Right ventricle myocardium superior (tissue), 1 donor: ENCODE measurements around the gene BUB1. TPM values are rescaled to one million over a fixed set of nuclear protein-coding genes. Genes with fewer than 3 reads are reported as not detected.
A peak's percentile ranks its signal among the peaks of the same experiment; 100 is the strongest.
"Not testable (repeated sequence)": the region's sequence is repeated elsewhere in the genome, so short reads cannot be mapped to it uniquely, and the experiment has no call there.

Source experiments
- ATAC-seq: fragments of 200-7000 bp; cut with Tn5 transposase; one replicate; pipeline ENCODE4 v1.9.1; 2020; ENCODE audit warnings: mild to moderate bottlenecking; ENCODE audit not compliant: poor library complexity
- DNase-seq: peaks from one replicate; pipeline ENCODE4 v3.0.0-alpha.2; 2020
- intact Hi-C: fragments of 100-400 bp; cut with DNase I; formaldehyde crosslinking; loops from one replicate; pipeline ENCODE4 v1.11.2; 2022
- long read RNA-seq: library from polyadenylated mRNA; unstranded; transcript quantifications from one replicate; pipeline ENCODE4 v2.0.0, GENCODE V29; 2021
- total RNA-seq: library from RNA; stranded (reverse); fragmentation: NEBNext Ultra II Directional; extraction: Animal tissue kit (Norgen Biotek cat#: 25700); gene quantifications from one replicate; pipeline ENCODE4 v1.2.1, GENCODE V29; 2021
- donor health status: DM: no; HTN: yes; CAD: no; lungs with severe emphysema.

The BUB1 gene
- total RNA-seq: 0.65 TPM
- long read RNA-seq, partial matches to known transcripts: 0 of 1 reads
- long read RNA-seq, other reads (novel, unspliced or antisense): 0 of 1 reads

DNA sequence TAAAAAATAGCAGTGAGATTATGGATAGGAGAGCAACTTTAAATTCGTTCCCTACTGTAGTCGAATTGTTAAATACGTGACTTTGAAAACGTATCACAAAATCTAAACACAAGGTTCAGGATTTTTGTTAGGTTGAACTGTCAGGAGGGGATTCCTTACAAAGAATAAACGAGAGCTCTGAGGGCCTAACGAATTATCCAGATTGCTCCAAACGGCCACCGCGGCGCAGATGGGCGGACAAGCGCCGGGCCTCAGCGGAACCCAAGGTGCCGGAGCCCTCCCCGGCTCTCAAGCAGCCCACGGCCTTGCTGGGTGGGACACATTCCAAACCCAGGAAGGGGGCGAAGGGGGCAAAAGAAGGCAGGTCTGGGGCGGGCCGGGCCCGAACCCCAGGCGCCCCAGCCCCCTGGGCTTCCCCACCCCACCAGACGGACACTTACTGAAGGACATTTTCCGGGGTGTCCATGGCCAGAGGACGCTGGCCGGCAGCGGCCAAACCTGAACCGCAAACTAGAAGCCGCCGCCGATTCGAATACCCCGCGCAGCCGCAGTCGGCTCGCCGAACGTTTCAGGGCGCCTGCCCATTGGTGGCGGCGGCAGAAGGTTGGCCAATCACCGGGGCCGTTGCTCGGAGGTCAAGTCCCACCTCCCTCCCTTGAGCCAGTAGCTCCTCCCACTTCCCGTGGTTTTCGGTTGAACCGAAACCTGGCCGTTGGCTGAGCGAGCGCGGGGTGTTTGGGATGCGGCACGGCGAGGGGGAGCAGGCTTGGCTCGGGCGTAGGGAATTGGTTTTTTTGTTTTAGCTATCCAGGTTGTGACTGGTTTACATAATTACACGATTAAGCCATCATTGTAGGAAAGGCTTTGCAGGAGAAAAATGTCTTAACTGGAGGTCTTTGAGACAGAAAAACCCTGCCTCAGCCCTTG lies at the start of gene BUB1:
BUB1 (minus strand) TSS at position 534 of the 927 bp plus-strand sequence; CDS start at position 466, 68 bp downstream.
- DNase-seq (peak; percentile 98), ATAC-seq (peak; percentile 100)
- intact Hi-C loops: no loop called here

DNA sequence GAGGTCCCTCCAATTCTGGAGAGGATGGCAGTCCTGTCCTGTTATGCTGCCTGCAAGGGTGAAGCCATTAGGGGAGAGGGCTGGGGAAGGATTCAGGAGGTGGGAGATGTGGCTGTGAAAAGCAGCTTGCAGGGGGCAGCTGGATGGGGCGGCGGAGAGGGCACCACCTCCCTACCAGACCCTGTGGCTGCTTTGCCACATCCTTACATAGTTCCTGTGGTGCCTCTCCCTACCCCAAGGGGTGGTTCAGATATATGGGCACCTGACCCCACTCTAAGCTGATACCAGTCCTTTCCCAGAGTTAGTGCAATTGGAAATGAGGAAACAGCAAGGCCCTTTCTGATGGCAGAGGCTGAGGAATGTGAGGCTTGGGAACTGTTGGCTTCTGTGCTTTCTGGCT lies 48.4 kb upstream of the BUB1 start:
- DNase-seq: no peak
- intact Hi-C loops: no loop called here
- no peak for ATAC-seq

DNA sequence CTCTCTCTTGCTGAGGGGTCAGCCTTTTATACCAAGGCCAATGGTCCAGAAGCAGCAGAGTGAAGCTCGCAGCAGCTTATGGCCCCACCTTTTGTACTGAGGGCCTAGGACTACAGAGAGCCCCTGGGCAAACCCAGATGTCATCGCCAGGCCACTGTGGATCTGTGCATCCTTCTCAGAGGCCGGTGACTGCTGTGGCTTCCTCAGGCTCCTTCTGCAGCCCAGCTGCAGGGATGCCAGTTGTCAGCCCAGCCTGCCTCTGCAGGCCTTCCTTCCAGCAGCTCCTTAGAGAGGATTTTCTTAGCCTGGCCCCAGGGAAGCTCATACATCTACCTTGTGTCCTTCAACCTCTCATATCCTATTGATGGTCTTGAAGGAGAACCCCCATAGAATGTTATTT lies 48.0 kb upstream of the BUB1 start:
- ATAC-seq: no peak
- DNase-seq: no peak
- intact Hi-C loops: no loop called here

DNA sequence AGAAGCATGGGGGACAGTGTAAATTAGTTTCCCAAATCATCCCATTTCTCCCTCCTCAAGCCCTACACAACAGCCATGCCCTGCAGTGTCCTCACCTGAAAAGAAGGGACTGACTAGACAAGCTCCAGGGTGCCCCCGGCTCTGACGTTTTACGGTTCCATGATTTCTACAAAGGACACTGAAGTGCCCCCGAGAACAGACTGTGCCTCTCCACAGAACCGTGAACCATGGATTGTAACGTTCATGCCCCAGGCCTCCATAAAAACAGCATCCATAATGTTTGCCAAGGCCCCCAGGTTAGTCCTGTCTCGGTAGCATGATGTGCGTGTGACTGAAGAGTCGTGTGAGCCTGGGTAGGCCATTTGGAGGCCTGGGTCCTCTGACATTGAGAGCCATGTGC lies 47.5 kb upstream of the BUB1 start:
- intact Hi-C loops: no loop called here
- DNase-seq (no peak), ATAC-seq (no peak)

DNA sequence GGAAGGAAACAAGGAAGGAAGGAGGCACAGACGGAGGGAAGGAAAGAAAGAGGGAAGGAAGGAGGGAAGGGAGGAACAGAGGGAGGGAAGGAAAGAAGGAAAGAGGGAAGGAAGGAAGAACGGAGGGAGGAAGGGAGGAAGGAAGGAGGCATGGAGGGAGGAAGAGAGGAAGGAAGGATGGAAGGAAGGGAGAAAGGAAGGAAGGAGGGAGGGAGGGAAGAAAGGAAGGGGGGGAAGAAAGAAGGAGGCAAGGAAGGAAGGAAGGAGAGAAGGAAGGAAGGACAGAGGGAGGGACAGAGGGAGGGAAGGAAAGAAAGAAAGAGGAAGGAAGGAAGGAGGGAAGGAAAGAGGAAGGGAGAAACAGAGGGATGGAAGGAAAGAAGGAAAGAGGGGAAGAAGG lies 47.0 kb upstream of the BUB1 start:
- intact Hi-C loops: no loop called here
- DNase-seq: no peak

DNA sequence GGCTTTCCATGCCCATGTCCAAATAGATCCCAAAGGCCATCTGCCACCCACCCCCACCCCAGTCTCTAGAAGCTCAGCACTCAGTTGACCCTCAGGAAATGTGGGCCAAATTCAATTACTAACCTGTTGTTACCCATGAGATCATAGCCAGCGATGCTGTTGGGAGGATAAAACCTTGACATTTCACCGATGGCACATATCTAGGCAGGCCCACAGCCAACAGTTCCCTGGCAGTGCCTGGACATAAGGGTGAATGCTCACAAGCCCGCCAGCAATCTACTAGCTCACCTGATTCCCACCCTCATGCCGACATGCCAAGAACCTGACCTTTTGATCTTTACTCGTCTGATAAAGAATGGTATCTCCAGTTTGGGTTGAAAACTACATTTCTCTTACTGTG lies 42.7 kb upstream of the BUB1 start:
- DNase-seq: no peak
- intact Hi-C loops: no loop called here
- peak; percentile 70 for ATAC-seq

More for the DNA sequence above, 47.0 kb upstream of the BUB1 start:
- ATAC-seq: no peak

DNA sequence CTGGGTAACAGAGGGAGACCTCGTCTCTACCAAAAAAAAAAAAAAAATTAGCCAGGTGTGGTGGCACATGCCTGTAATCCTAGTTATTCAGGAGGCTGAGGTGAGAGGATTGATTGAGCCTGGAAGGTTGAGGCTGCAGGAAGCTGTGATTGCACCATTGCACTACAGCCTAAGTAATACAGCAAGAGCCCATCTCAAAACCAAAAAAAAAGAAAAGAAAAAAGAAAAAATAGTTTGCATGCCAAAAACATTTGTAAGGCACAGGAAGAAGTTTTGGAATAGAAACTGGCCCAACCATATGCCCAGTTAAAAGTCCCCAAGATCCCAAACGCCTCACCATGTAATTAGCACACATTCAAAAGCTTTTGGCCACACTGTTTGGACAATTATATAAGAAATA lies 41.1 kb upstream of the BUB1 start:
- no peak for ATAC-seq
- DNase-seq: no peak
- intact Hi-C loops: no loop called here

DNA sequence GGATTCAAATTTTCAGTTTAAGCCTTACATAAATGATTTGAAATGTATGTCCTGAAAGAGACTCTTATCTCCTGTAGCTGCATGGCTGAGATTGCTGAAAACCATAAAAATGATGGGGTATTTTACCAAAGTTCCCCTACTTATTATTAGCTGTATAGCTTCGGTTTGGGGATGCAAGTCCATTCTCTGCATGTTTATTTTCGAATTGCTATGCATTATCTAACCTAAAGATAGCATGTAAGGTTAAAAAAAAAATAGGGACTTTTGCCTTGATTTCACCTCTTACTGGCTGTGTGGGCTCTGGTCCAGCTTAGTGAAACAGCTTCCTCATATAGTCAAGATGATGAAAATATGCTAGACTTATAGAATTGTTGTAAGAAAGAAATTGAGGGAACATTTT lies 40.5 kb upstream of the BUB1 start:
- no peak for DNase-seq
- intact Hi-C loops: no loop called here
- ATAC-seq: no peak

DNA sequence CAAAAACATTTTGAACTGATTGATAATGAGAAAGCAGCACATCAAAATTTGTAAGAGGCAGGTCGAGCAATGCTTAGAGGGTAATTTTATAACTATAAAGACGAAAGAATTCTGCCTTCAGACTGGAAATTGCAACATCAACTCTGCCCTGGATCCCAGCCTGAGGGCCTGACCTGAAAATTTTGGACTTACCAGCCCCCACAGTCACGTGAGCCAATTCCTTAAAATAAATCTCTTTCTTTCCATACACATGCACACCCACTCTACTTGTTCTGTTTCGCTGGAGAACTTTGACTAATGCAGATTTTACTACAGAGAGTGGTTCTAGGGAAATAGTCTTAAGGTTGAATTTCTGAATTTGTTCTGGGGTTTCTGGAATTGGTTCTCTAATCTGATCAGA lies 39.9 kb upstream of the BUB1 start:
- ATAC-seq (peak; percentile 73), DNase-seq (no peak)
- intact Hi-C loops: no loop called here

DNA sequence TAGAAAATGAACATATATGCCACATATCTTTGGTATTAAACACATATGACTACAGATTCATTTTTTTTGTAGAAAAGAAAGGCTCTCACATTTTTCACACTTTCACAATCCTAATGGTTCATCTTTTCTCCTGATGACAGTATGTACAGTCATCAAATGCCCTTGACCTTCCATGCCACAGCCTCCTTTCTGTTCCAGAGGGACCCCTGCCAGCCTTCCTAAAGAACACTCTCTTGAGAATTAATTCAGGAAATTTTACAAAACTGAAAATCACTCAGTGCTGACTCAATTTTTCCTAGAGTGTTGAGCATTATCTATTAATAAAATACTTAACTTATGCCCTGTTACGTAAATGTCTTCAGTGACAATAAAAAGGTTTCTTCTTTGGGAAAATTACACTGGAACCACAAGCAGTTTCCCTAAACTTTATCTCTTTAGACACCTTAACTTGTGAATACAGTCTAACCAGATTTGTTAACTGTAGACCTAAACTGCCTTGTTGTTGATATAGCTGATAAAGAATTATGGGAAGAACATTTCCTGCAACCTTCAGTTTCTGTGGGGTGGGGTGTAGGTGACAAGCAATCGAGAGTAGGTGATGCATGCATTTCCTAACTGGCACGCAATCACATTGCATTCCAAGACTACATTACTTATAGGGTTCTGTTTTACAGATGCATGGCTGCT lies 39.2 kb upstream of the BUB1 start:
- DNase-seq (no peak), ATAC-seq (no peak)
- intact Hi-C loops: no loop called here

DNA sequence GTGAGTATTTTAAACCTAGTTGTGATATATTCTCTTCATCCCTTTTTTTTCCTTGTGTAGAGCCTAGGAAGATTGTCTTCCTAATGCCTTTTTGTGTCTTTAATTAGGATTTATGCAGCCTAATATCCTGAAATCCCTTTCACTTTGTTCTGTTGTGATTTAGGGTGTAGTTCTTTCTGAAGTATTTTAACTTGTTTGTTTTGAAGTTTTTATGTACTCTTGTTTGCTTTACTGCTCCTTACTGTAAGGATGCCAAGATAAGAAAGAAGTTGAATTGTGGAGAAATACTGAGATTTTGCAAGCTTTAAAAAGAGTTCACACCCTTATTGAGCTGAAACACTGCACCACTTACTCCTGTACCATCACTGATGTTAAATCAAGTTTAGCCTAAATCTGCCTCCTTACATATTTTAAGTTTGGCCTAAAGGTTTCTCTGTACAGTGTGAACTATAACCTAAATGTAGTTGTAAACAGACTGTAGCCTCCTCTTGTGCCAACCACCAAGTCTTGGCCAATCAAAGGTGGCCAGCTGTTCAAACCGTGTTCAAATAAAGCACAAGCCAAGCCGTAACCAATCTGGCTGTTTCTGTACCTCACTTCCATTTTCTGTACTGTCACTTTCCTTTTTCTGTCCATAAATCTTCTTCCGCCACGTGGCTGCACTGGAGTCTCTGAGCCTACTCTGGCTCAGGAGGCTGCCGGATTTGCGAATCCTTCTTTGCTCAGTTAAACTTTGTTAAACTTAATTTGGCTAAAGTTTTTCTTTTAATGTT lies 36.8 kb upstream of the BUB1 start:
- DNase-seq (no peak), ATAC-seq (no peak)
- intact Hi-C loops: no loop called here

DNA sequence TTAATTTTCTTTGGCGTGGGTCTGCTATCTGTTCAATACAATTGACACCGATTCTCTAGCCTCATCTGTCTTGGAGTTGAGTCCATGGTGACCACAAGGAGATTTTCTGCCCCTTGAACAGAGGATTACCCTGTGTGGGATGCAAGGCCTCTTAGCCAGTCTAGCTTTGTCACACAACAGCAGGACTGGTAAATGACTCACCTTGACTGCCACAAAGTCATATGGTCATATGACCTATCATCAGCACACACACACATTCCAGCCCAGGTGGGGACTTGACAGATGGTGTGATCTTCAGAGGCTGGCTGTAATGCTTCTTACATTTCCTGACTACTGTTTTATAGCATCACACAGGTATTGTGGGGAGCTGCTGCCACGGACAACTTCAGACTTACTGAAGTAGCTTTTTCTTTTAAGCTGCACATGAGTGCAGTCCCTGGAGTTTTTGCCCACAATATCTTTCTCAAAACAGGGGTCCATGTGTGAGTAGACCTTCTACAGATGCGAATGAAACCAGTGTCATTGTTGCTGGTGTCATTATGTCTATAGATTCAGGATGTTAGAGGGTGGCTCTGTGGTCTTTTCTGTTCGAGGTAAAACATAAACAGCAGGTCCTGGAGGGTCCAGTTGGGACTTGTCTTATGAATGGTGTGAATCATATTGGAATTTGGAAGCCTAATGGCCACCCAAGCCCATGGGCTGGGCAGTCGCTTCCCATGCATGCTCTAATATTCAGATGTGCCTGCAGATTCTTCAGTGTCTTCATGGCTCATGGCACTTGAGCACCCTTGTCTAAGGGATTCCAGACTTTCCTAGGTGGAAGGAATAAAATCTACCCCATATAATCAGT lies 35.9 kb upstream of the BUB1 start:
- intact Hi-C loops: no loop called here
- no peak for DNase-seq
- no peak for ATAC-seq

DNA sequence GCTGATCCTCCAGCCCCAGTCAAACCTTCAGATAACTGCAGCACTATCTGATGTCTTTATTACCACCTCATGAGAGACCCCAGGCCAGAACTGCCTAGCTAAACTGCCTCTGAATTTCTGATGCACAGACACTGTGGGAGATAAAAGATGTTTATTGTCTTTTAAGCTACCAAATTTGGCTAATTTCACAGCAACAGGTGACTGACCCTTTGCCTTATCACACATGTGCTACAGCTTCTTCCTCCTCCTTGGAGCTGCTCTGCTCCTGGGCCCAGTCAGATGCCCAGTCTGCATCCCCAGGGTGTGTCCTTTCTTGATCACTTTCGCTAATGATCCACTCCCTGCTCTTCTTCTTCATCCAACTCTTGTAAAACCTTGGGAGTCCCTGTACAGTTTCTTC lies 34.9 kb upstream of the BUB1 start:
- DNase-seq (no peak), ATAC-seq (no peak)
- intact Hi-C loops: no loop called here

DNA sequence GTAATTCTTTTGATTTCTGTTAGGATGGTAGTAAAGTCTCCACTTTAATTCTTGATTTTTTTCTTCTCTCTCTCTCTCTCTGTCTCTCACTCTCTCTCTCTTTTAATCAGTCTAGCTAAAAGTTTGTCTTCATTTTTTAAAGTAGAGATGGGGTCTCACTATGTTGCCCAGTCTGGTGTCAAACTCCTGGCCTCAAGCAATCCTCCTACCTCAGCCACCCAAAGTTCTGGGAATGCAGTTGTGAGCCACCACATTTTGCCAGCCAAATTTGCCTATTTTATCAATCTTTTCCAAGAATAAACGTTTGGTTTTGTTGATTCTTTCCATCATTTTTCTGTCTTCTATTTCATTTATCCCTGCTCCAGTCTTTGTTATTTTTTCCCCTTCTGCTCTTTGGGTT lies 30.6 kb upstream of the BUB1 start:
- DNase-seq: no peak
- intact Hi-C loops: no loop called here
- ATAC-seq: no peak

DNA sequence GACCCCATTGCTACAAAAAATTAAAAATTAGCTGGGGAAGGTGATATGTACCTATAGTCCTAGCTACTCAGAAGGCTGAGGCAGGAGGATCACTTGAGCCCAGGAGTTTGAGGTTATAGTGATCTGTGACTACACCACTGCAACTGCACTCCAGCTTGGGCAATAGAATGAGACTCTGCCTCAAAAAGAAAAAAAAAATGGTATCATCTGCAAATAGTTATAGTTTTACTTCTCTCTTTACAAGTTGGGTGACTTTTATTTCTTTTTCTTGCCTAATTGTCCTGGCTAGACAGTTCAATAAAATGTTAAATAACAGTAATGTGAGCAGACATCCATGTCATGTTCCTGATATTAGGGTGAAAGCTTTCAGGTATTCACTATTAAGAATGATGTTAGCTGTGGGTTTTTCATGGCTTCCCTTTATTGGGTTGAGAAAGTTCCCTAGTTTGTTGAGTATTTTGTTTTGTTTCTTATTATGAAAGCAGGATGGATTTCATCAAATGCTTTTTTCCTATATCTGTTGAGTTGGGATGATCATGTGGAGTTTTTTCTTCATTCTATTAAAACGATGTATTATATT lies 29.6 kb upstream of the BUB1 start:
- ATAC-seq: no peak
- intact Hi-C loops: no loop called here
- no peak for DNase-seq

DNA sequence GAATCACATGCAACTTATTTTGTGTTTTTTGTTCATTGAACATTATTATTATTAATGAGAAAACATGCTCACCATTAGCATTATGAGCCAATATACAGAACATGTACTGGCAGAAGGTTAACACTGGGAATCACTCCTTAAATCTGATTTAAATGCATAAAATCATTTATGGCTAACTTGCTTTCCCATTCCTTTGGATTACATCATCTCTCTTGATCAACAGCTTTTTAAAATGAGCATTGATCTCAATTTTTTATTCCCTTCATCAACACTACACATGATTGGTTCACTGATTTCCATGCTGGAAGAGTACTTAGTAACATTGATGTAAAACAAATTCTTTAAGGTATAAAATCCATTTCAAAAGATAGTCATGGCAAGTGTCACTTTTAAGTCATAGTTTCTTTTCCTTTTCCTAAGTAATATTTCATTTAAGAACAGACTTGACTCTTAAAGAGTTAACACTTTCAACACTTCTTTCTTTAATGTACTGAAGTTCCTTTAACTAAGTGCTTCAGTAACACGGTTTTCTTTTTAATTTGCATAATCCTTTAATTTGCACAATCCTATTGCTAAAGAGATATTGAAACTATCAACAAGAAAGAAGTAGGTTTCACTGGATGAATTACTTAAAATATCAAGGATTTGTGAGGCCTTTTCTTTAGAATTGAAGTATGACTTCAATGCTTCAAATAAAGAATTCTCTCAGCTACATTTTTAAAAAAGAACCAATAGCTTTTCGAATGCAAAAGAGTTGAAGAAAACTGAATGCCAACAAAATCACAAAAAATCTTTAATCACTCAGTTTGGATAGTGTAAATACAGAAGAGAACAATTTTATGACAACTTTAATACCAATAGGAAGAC lies 24.9 kb upstream of the BUB1 start:
- intact Hi-C loops: no loop called here
- DNase-seq (no peak), ATAC-seq (no peak)

DNA sequence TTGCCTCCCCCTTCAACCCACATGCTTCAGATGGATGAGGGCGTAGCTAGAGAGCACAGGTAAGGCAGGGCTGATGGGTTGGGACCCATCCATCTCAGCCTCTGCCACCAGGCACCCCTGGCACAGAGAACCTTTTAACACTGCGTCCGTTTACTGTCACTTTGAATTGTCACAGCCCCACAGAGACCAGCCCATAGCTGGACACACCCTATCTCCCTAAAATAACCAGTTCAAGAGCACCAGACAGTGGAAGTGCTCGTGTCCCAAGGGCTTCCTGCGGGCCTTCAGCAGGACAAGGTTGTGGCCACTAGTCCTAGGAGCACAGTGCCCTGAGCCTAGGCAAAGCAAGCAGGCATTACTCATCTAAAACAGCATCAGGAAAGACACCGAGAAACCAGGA lies 20.4 kb upstream of the BUB1 start:
- DNase-seq, ATAC-seq, intact Hi-C loops: not testable (repeated sequence)
